Raji (cell line): ENCODE data around the gene POMT2.

Experiments
- POLR2A ChIP-seq: IDR thresholded peaks from 2 replicates; pipeline ENCODE4 v1.6.1; 2011; ENCODE audit warnings: low read depth, low read length, control low read depth; ENCODE audit not compliant: insufficient read depth

POMT2 gene

GRCh38 chr14:77335576-77335975, 14.9 kb upstream of the POMT2 start:
- TF ChIP-seq POLR2A = no peak

GRCh38 chr14:77329872-77330271, 9.2 kb upstream of the POMT2 start:
- no peak for TF ChIP-seq POLR2A

DNA sequence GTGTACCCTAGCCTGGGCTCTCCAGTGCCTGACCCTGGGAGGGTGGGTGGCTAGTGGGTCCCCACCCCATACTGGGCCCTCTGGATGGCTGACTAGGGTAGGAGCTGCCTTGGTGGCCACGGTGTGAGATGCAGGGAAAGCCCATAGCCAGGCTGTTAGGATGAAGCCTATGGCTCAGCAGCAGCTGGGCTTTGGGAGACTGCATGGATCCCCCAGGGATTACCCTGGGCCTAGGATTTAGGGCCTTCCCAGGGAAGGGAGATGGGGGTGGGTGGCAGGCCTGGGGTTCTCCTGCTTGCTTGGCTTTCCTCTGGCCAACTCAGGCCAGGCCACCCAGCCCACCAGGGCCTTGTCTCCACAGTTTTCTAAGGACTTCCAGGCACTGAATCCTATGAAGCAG, 6.4 kb upstream of the POMT2 start:
- no peak for TF ChIP-seq POLR2A

- no peak for TF ChIP-seq POLR2A
Measured at GRCh38 chr14:77325746-77326094, 5.0 kb upstream of the POMT2 start.

DNA sequence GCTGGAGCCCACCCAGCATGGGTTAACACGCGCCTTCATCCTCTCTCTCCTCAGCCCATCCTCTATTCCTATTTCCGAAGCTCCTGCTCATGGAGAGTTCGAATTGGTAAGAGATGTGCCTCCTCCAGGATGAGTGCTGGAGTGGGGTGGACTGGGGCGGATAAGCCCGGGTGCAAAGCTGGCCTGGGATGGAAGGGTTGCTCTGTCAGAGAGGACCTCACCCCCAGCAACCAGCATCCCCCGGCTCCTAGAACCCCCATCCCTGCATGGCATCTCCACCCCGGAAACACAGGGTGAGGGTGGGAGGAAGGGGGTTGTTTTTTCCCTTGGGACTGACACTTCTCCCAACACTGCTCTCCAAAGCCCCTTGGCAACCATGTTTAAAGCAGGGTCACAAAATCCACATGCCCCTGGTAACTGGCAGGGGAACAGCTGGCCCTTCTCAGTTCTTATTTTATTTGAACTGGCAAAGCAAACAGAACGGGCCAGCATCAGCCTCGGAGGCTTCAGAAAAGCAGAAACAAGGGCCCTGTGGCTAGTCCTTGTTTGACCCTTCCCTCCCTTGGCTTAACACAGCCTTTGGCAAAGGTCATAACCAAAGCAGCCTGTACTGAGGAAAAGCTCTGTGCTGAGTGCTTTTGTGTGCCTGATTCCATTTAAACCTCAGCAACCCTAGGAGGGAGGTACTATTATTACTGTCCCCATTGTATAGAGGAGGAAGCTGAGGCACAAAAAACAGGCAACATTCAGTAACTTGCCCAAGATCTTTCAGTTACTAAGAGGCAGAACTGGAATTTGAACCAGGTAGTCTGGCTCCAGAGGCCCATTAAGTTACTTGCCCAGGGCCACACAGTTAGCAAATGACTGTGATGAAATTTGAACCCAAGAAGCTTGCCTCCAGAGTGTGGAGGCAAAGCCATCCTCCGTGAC, 4.4 kb upstream of the POMT2 start:
- TF ChIP-seq POLR2A = no peak

- no peak for TF ChIP-seq POLR2A
Measured at GRCh38 chr14:77324289-77324688, 3.6 kb upstream of the POMT2 start.

GRCh38 chr14:77323571-77323970, 2.9 kb upstream of the POMT2 start:
- TF ChIP-seq POLR2A = no peak

GRCh38 chr14:77322951-77323350, 2.3 kb upstream of the POMT2 start:
- no peak for TF ChIP-seq POLR2A

DNA sequence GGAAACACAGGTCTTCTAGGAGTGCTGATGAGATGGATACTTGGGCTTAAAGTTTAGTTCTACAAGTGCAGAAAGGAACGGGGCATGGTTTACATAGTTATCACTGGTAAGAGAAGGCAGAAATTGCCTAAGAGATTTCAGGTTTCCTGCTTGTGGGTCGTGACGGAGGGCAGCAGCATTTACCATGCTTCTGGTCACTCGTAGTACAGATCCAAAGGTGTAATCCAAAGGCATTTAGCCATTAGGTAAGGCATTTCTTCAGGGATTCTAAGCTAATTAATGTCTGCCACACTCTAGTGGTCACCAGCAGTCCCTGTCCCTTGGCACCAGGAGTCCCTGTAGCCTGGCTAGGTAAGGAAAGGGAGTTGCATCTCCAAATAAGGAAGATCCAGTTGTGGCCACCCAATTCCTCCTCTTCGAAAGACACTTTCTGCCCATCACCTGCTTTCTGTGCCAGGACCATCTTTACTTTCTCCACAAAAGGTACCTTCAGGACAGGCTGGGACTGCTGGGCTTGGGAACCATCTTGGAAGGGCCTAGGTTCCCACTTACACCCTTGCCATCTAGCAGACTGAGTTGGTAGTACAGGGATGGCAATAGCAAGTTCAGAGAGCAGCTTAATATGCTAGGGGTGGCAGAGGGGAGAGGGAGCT, 1.7 kb upstream of the POMT2 start:
- no peak for TF ChIP-seq POLR2A

DNA sequence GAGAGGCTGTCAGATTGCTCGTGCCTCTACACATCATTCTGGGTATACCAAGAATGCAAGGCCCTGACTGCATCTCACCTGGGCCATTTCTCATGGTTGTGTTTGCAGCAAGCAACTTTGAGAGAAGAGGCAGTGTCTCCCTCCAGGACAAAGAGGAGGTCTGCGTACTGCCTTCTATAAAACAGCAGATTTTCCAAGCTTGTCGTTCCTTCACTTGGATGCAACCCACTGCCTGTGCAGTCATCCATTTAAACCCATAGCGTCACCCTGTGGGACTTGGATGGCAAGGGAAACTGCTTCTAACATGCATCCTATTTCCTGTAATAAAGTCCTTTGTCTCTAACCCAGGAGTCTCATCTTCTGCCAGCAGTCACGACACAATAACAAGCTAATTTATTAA, 1.3 kb downstream of the POMT2 start:
- TF ChIP-seq POLR2A = no peak

DNA sequence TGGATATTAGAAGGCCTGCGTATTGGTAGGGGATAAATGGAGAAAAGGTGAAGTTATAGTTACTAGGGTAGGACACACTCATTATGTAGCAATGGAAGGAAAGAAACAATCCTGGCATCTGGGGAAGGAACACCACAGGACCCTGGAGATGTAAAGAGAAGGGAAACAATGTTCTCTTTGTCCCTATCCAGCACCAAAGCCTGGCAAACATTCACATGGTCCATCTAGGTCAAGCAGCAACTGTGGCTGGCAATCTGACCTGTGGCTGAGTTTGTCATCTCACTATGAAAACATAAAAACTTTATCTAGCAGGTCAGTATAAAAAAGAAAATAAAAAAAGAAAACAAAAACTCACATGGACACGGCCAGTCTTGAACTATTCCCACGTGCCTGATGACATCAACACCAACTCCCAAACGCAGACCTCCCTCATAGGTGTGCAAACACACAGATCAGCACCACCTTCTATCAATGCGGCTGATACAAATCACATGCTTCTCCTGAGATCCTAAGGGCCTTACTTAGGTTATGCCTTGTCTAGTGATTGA, 2.6 kb downstream of the POMT2 start:
- no peak for TF ChIP-seq POLR2A

DNA sequence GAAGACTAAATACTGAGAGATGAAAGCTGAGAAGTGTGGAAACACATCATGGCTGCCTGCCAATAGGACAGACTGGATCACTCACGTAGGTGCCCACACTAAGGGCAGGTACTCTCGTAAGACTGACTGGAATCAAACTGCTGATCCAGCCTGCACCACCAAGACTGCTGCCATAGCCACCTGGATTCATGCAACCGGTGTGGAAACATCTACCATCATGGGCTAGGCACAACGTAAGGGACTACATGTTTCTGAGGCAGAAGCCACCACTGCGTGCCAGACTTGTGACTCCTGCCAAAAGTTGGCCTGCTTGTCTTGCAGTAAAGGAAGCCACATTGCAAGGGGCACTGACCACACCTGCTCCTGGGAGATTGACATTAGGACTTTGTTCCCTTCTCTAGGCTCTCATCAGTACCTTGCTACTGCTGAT, 3.8 kb downstream of the POMT2 start:
- TF ChIP-seq POLR2A = no peak

GRCh38 chr14:77316195-77316505, 4.5 kb downstream of the POMT2 start:
- no peak for TF ChIP-seq POLR2A

DNA sequence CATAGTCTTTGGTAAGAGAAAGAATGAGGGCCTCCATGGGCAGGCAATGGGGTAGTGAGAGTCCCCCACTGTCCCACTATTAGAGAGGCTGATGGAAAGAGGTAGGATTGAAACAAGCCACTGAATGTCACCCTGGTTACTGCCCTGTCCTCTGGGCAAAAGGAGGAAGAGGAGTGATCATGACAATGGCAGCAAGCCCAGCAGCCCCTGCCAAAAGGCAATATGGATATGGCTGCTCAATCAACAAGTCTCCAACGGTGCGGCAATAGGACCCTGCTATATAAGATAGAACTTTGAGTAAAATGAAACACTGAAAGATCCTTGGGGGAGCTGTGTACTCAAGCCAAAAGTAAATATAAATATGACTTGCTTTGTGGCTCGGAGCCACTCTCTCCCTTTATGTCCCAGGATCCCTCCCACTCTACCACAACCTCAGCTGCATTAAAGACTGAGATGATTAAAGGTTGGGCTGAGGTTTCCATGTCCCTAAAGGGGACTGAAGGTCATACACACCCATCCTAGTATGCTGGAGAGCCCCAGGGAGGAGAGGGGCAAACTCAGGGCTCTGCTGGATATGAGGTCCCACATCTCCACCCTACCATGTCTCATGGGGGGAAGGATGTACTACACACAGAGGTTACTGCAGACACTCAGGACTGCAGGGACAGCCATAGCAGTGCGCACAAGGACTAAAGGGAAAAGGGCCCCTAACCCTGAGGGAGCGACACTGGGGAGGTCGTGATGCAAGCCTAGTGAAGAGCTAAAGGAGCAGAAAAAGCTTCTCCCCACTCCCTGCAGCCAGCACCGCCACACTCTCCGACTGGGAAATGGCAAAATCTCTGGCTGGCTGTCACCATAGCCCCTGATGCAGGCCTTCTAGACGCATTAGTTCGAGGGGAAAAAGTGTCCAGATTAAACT, 5.9 kb downstream of the POMT2 start:
- no peak for TF ChIP-seq POLR2A

GRCh38 chr14:77314043-77314442, 6.6 kb downstream of the POMT2 start:
- TF ChIP-seq POLR2A = no peak
